D721Med (cell line): Measurements from ENCODE around the gene TRIM9.

ENCODE experiments used
- DNase-seq: peaks from one replicate; pipeline ENCODE4 v3.0.0; 2011; ENCODE audit warnings: low spot score; ENCODE audit not compliant: insufficient read length
- FAIRE-seq: peaks from 2 replicates; lab custom pipeline; 2011; peaks lifted over from hg19 to GRCh38; lab: Jason Lieb, UNC
- CTCF ChIP-seq: IDR thresholded peaks from 2 replicates; pipeline ENCODE4 v1.5.1; 2012; ENCODE audit warnings: mild to moderate bottlenecking, control low read depth; ENCODE audit not compliant: insufficient read depth; ENCODE audit errors: missing control alignments

Gene TRIM9

GRCh38 chr14:51073731-51074130 lies 21.2 kb downstream of the TRIM9 start:
- no peak for TF ChIP-seq CTCF
- no peak for FAIRE-seq
- no peak for DNase-seq

- DNase-seq (no peak), FAIRE-seq (no peak)
- no peak for TF ChIP-seq CTCF
These were observed 21.9 kb downstream of the TRIM9 start for GRCh38 chr14:51072976-51073375.

GRCh38 chr14:51071857-51072256 lies 23.0 kb downstream of the TRIM9 start:
- DNase-seq (no peak), FAIRE-seq (no peak)
- no peak for TF ChIP-seq CTCF

GRCh38 chr14:51070726-51071125 lies 24.2 kb downstream of the TRIM9 start:
- no peak for DNase-seq
- no peak for TF ChIP-seq CTCF
- FAIRE-seq: no peak

GRCh38 chr14:51069055-51069454 lies 25.9 kb downstream of the TRIM9 start:
- no peak for TF ChIP-seq CTCF
- no peak for DNase-seq
- FAIRE-seq: no peak

GRCh38 chr14:51068268-51068667 lies 26.6 kb downstream of the TRIM9 start:
- TF ChIP-seq CTCF: no peak
- FAIRE-seq: no peak
- no peak for DNase-seq

- TF ChIP-seq CTCF: no peak
- DNase-seq (no peak), FAIRE-seq (no peak)
These were observed 27.6 kb downstream of the TRIM9 start for GRCh38 chr14:51067295-51067694.
